Panc1 (cell line): ENCODE results near the gene WASF2.

ENCODE experiments used
- CTCF ChIP-seq: fragments of 450-650 bp; IDR thresholded peaks from 2 replicates; pipeline ENCODE4 v1.5.1; 2017; ENCODE audit warnings: mild to moderate bottlenecking
- POLR2AphosphoS5 ChIP-seq: IDR thresholded peaks from 2 replicates; pipeline ENCODE4 v1.6.1; 2012; ENCODE audit warnings: mild to moderate bottlenecking, low read depth, low read length, moderate library complexity
- REST ChIP-seq, 2 experiments: IDR thresholded peaks; 2 replicates each; pipeline ENCODE4 v1.6.1; 2011 to 2012; ENCODE audit warnings: low read depth in 2 of 2, control low read depth in 1 of 2, low read length in 1 of 2, mild to moderate bottlenecking in 1 of 2, moderate library complexity in 1 of 2; ENCODE audit not compliant: insufficient read depth in 1 of 2
- TCF7L2 ChIP-seq: IDR thresholded peaks from 2 replicates; pipeline ENCODE4 v1.6.1; 2011; ENCODE audit warnings: mild to moderate bottlenecking, low read depth, low read length, inconsistent platforms

GRCh38 chr1:27536767-27537166, 46.8 kb upstream of the WASF2 start:
- no peak for TF ChIP-seq CTCF
- no peak for TF ChIP-seq POLR2AphosphoS5
- no peak for TF ChIP-seq REST (IDR thresholded peaks at IDR 0.05; ENCODE audit: insufficient read depth in 1 of 2, low read depth in 2 of 2, low read length in 1 of 2)
- no peak for TF ChIP-seq TCF7L2
